Activated CD4-positive, alpha-beta memory T cell treated with anti-CD3 and anti-CD28 coated beads for 36 hours (primary cell): Measurements from ENCODE around the gene YIF1B. TPM values are rescaled to one million over a fixed set of nuclear protein-coding genes. Genes with fewer than 3 reads are reported as not detected.

Source experiments
- total RNA-seq, 2 experiments: library from RNA; stranded (reverse); gene quantifications; one replicate each; pipeline ENCODE4 v1.2.3, GENCODE V29; 2021

YIF1B gene
- total RNA-seq, 2 experiments from 2014 or later: 79.7 to 82.3 TPM

Other genes with a start within 250 kb of the YIF1B start
- 1 to 10 TPM in 1 of 2 experiments, under 1 TPM in 1; 0.75 to 1.2 TPM for gene DPF1, start 91.7 kb downstream of the YIF1B start, total RNA-seq
- gene PPP1R14A, start 59.6 kb downstream of the YIF1B start, total RNA-seq: 1 to 10 TPM; 1.6 to 1.8 TPM
- 10 to 100 TPM; 57.5 to 60.9 TPM for gene SPINT2, start 51.4 kb downstream of the YIF1B start, total RNA-seq
- not detected for gene C19orf33, start 11.7 kb downstream of the YIF1B start, total RNA-seq
- gene KCNK6, start 3.9 kb upstream of the YIF1B start, total RNA-seq: 1 to 10 TPM; 9.2 to 9.9 TPM
- 1 to 10 TPM; 3.3 to 3.4 TPM for gene CATSPERG, start 19.9 kb upstream of the YIF1B start, total RNA-seq
- gene PSMD8, start 58.6 kb upstream of the YIF1B start, total RNA-seq: 100 to 1,000 TPM; 214 to 224 TPM
- 1 to 10 TPM in 1 of 2 experiments, under 1 TPM in 1; 0.41 to 1.2 TPM for gene GGN, start 72.1 kb upstream of the YIF1B start, total RNA-seq
- 1 to 10 TPM; 5.5 to 6.0 TPM for gene SPRED3, start 72.8 kb upstream of the YIF1B start, total RNA-seq
- 10 to 100 TPM; 29.8 to 31.9 TPM for gene FAM98C, start 87.1 kb upstream of the YIF1B start, total RNA-seq
- gene RASGRP4, start 110.3 kb upstream of the YIF1B start, total RNA-seq: 1 to 10 TPM; 7.4 to 8.3 TPM
- gene RYR1, start 117.7 kb upstream of the YIF1B start, total RNA-seq: 1 to 10 TPM; 2.4 to 2.5 TPM